Type B pancreatic cell (in vitro differentiated cells): ENCODE measurements around the gene NPRL2. TPM values are rescaled to one million over a fixed set of nuclear protein-coding genes. Genes with fewer than 3 reads are reported as not detected.

Experiments
- DNase-seq: peaks from one replicate; pipeline ENCODE4 v3.0.0; 2021; ENCODE audit warnings: mixed read lengths; ENCODE audit not compliant: unreplicated experiment; ENCODE audit errors: extremely low spot score
- H3K27ac Mint-ChIP-seq: 2 replicates; pipeline ENCODE4 v1.8.0; 2021; ENCODE audit warnings: mild to moderate bottlenecking, mixed read lengths
- H3K27me3 Mint-ChIP-seq: 2 replicates; pipeline ENCODE4 v1.8.0; 2021; ENCODE audit warnings: mixed read lengths
- H3K36me3 Mint-ChIP-seq: 2 replicates; pipeline ENCODE4 v1.8.0; 2021; ENCODE audit warnings: mixed read lengths
- H3K4me1 Mint-ChIP-seq: one replicate; pipeline ENCODE4 v1.8.0; 2021; ENCODE audit warnings: mixed read lengths; ENCODE audit not compliant: unreplicated experiment
- H3K4me3 Mint-ChIP-seq: 2 replicates; pipeline ENCODE4 v1.8.0; 2021; ENCODE audit warnings: mild to moderate bottlenecking, mixed read lengths
- H3K9me3 Mint-ChIP-seq: 2 replicates; pipeline ENCODE4 v1.8.0; 2021; ENCODE audit warnings: mixed read lengths
- total RNA-seq: library from RNA; stranded (reverse); gene quantifications from 2 replicates; pipeline ENCODE4 v1.2.1, GENCODE V29; 2021; ENCODE audit warnings: low replicate concordance
- TF ChIP-seq, protein P1 (sequence below): fragments of 200-600 bp; sonication (generic); conservative IDR thresholded peaks from 2 replicates; pipeline ENCODE4 v1.5.0; 2021; ENCODE audit warnings: antibody characterized with exemption, mild to moderate bottlenecking

NPRL2 gene
- total RNA-seq, 1 donor from 2014 or later: 27.9 TPM

DNA sequence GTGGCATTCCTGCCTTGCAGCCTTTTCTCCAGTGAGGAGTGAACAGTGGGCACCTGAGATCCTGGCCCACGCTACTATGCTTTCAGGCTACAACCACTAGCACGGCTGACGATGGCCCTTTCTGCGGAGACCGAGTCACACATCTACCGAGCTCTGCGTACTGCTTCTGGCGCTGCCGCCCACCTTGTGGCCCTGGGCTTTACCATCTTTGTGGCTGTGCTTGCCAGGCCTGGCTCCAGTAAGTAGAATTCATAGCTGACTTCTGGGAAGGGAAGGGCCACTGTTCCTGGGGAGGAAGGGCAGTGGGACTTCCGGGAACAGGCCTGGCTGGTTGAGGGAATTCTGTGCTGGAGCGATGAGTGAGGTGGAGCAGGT lies 735 bp upstream of the NPRL2 start:
- TF ChIP-seq, protein P1, sequence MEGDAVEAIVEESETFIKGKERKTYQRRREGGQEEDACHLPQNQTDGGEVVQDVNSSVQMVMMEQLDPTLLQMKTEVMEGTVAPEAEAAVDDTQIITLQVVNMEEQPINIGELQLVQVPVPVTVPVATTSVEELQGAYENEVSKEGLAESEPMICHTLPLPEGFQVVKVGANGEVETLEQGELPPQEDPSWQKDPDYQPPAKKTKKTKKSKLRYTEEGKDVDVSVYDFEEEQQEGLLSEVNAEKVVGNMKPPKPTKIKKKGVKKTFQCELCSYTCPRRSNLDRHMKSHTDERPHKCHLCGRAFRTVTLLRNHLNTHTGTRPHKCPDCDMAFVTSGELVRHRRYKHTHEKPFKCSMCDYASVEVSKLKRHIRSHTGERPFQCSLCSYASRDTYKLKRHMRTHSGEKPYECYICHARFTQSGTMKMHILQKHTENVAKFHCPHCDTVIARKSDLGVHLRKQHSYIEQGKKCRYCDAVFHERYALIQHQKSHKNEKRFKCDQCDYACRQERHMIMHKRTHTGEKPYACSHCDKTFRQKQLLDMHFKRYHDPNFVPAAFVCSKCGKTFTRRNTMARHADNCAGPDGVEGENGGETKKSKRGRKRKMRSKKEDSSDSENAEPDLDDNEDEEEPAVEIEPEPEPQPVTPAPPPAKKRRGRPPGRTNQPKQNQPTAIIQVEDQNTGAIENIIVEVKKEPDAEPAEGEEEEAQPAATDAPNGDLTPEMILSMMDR: no peak
- DNase-seq: no peak
- peak overlapping the region; percentile 97 for H3K4me3 Mint-ChIP-seq
- H3K36me3 Mint-ChIP-seq: no peaks in the 10 kb centered on the region
- H3K27me3 Mint-ChIP-seq: no peaks in the 10 kb centered on the region
- peaks cover 25% of the 10 kb centered on the region for H3K4me1 Mint-ChIP-seq
- H3K9me3 Mint-ChIP-seq: no peaks in the 10 kb centered on the region
- H3K27ac Mint-ChIP-seq: peak overlapping the region; percentile 96

DNA sequence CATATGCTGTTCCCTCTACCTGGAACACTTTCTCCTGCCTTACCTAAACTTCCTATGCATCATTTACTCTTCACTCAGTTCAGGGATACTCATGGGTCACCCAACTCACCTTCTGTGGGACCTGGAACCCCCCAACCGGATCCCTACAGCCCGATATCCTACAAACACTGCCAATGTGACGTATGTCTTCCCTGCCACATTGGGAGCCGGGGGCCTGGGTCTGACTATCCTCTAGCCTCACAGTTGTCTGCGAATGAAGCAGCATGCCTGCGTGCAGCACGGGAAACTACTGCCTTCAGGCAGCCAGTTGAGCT lies 405 bp downstream of the NPRL2 start:
- no peaks in the 10 kb centered on the region for H3K36me3 Mint-ChIP-seq
- H3K27ac Mint-ChIP-seq: peak overlapping the region; percentile 96
- DNase-seq: no peak
- H3K27me3 Mint-ChIP-seq: peaks cover 7% of the 10 kb centered on the region
- no peaks in the 10 kb centered on the region for H3K9me3 Mint-ChIP-seq
- H3K4me3 Mint-ChIP-seq: peak overlapping the region; percentile 97
- peaks cover 28% of the 10 kb centered on the region for H3K4me1 Mint-ChIP-seq
- TF ChIP-seq, protein P1: no peak

DNA sequence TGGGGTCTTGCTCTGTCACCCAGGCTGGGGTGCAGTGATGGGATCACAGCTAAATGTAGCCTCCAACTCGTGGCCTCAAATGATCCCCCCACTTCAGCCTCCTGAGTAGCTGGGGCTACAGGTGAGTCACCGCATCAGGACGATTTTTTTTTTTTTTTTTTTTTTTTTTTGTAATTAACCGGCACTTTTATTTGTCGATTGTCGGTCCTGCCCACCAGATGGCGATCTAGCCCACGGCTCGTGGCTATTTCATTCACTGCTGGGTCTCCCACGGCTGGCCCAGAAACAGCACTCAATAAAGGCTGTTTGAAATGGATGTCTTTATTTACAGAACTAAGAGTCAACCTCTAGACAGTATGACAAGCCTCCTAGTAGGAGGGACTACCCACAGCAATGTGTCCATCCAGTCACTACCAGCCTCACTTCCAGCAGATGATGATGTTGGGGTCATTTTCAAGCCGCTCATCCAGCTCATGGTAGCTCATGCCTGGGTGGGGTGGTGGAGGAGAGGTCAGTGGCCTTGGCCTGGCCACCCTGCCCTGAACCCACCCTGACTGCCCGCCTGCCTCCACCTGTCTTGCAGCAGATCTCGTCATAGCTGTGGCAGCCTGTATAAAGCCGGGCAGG lies 3.3 kb downstream of the NPRL2 start:
- H3K27ac Mint-ChIP-seq: no peak overlapping the region
- no peaks in the 10 kb centered on the region for H3K9me3 Mint-ChIP-seq
- H3K27me3 Mint-ChIP-seq: peaks cover 30% of the 10 kb centered on the region
- H3K36me3 Mint-ChIP-seq: no peaks in the 10 kb centered on the region
- H3K4me1 Mint-ChIP-seq: peaks cover 24% of the 10 kb centered on the region
- H3K4me3 Mint-ChIP-seq: peak overlapping the region; percentile 60
- TF ChIP-seq, protein P1: peak; percentile 82
- no peak for DNase-seq

DNA sequence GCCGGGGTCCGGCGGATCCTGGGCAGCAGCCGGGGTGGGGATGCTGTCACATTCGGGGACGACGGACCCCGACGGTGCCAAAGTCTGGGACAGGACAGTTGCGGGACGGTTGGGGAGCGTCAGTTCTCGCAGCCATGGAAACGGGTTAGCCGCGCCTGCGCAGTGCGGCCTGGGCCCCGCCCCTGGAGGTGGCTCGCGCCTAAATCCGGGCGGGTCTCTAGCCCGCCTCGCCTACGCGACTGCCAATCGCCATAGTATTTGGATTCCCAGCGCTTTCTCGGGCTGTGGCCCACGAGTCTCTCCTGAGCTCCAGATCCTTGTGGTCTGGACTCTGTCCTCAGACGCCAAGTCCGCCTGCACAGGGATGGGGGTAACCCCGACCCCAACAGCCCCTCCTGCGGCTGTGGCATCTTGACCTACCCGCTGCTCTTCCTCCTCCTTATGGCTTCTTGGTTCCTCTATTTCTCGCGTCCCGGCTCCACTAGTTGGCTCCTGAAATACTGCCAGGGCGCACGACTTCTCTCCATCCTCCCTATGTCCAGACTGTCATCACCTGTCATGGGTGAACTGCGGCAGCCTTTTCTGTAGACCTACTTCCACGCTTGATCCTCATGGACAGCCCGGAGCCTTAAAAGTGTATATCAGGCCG lies 4.9 kb downstream of the NPRL2 start, which contains the start of gene ZMYND10:
Gene ZMYND10, minus strand, starts transcription at position 147 of the 649 bp plus-strand sequence. CDS start 153 bp downstream, outside the sequence.
- Mint-ChIP-seq H3K27ac (peak within 1 kb of the TSS; percentile 79), H3K4me3 (peak within 1 kb of the TSS; percentile 83), H3K4me1 (peaks cover 18% of the 10 kb centered on the region), H3K9me3 (no peaks in the 10 kb centered on the region), H3K36me3 (no peaks in the 10 kb centered on the region), H3K27me3 (peaks cover 45% of the 10 kb centered on the region)
- TF ChIP-seq, protein P1: no peak
- no peak for DNase-seq

DNA sequence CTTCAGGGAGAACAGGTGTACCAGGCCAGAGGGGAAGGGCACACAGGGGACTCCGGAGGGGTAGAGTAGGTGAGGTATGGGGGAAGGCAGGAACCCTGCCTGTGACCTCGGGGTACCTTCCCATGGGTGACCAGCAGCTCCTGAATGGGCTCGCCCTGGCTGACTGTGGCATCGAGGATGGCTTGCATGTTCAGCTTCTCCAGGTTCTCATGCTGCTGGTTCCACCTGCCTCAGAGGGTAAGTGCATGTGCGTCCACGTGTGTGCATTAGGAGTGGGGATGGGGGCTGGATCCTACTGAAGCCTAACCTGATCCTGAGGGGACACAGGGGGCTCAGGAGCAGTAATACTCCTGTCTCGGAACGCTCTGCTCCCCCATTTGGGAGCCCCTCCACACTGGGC lies 5.6 kb downstream of the NPRL2 start:
- no peak overlapping the region for H3K27ac Mint-ChIP-seq
- DNase-seq: no peak
- H3K4me3 Mint-ChIP-seq: peak overlapping the region; percentile 83
- H3K9me3 Mint-ChIP-seq: no peaks in the 10 kb centered on the region
- H3K36me3 Mint-ChIP-seq: no peaks in the 10 kb centered on the region
- H3K27me3 Mint-ChIP-seq: peaks cover 49% of the 10 kb centered on the region
- peaks cover 12% of the 10 kb centered on the region for H3K4me1 Mint-ChIP-seq
- TF ChIP-seq, protein P1: no peak
